AG09309 (cell line): ENCODE results near the gene TBC1D10A.

Experiments used
- DNase-seq: peaks from one replicate; pipeline ENCODE4 v3.0.0-alpha.2; 2010; ENCODE audit warnings: low read depth
- H3K4me3 ChIP-seq: 2 replicates; pipeline ENCODE4 v1.5.1; 2011; ENCODE audit warnings: mild to moderate bottlenecking, low read depth, low read length, moderate library complexity; ENCODE audit not compliant: control insufficient read depth
- TF ChIP-seq, protein P1 (sequence below): IDR thresholded peaks from 2 replicates; pipeline ENCODE4 v1.5.1; 2011; ENCODE audit warnings: mild to moderate bottlenecking, low read depth, low read length, inconsistent platforms; ENCODE audit not compliant: insufficient read depth, control insufficient read depth; ENCODE audit errors: missing control alignments

TBC1D10A gene

DNA sequence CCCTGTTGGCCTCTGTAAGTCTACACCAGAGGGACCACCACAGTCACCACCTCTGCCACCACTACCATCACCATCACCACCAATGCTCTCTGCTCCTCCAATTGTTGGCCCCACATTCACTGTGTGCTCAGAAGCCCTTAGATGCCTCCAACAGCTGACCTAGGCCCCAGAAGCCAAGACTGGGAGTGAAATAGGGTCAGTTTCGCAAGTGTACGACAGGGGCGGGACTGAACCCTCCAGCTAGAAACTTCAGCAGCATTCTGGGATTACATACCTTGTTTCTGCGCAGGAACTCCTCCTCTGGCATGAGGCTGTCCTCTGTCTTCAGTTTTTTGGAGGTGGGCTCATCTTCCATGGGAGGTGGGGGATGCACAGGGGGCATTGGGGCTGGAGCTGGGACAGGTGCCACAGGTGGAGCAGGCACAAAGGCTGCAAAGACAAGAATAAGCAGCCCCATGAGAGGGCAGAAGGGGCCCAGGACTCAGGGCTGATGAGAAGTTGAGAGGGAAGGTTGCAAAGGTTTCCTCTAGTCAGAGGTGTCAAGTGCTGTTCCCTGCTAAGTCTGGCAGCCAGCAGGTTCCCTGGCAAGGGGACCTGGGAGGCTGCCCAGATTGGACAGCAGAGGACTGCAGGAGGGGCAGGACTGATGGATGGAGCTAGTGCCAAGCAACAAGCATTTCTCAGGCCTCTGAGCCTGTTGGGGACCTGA lies 10.2 kb upstream of the TBC1D10A start:
- DNase-seq = no peak
- H3K4me3 ChIP-seq = no peak overlapping the region
- TF ChIP-seq, protein P1, sequence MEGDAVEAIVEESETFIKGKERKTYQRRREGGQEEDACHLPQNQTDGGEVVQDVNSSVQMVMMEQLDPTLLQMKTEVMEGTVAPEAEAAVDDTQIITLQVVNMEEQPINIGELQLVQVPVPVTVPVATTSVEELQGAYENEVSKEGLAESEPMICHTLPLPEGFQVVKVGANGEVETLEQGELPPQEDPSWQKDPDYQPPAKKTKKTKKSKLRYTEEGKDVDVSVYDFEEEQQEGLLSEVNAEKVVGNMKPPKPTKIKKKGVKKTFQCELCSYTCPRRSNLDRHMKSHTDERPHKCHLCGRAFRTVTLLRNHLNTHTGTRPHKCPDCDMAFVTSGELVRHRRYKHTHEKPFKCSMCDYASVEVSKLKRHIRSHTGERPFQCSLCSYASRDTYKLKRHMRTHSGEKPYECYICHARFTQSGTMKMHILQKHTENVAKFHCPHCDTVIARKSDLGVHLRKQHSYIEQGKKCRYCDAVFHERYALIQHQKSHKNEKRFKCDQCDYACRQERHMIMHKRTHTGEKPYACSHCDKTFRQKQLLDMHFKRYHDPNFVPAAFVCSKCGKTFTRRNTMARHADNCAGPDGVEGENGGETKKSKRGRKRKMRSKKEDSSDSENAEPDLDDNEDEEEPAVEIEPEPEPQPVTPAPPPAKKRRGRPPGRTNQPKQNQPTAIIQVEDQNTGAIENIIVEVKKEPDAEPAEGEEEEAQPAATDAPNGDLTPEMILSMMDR = no peak

DNA sequence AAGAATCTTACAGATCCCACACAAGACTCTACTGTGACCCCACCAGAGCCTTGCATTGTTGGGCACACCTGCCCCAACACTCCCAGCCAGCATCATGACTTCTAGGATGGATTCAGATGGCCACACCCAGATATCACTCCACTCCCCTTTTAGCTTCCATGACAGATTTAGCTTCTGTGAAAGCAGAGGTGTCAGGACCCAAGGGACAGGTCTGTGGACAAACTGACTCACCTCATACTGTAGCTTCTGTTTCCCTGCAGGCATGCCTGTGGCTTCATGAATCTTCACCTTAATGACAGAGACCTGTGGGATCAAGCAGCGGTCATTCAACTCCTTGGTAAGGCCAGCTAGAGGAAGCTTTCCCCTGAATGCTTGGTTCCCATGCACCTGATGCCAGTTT lies 8.5 kb upstream of the TBC1D10A start:
- no peak for DNase-seq
- TF ChIP-seq, protein P1 = no peak
- no peak overlapping the region for H3K4me3 ChIP-seq

DNA sequence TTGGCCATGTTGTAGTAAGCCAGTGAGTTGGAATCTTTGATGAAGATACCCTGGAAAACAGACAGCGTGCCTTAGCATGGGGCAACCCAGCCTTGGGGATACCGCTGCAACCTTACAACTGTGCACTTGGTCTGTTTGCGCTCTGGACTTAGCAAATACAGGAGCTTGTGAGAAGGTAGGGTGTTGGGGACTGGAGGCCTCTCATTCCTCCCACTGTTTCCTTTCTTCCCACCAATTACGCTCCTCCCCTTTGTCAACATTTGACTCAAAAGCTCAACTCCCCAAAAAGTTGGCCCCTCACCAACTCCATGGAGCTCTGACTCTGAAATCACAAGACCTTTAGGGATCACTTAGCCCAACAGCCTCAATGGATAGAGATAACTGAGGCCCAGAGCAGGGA lies 7.9 kb upstream of the TBC1D10A start:
- TF ChIP-seq, protein P1 = no peak
- no peak overlapping the region for H3K4me3 ChIP-seq
- no peak for DNase-seq

DNA sequence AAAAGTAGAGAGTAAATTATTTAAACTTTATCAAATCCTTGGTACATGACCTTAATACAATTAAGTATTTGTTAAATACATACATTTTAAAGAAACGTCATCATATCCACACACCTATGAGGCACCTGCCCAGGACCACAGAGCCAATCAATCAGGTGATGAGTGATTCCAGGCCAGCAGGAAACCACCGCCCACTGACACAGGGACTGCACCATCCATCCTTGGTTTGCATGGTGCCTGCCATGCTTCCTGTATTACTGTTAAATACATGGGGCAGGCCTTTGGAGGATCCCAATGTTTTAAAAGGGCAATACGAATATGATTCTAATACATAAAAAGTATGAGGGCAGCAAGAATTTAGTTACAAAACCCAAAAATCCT lies 7.0 kb upstream of the TBC1D10A start:
- H3K4me3 ChIP-seq = no peak overlapping the region
- DNase-seq = no peak
- TF ChIP-seq, protein P1 = no peak

DNA sequence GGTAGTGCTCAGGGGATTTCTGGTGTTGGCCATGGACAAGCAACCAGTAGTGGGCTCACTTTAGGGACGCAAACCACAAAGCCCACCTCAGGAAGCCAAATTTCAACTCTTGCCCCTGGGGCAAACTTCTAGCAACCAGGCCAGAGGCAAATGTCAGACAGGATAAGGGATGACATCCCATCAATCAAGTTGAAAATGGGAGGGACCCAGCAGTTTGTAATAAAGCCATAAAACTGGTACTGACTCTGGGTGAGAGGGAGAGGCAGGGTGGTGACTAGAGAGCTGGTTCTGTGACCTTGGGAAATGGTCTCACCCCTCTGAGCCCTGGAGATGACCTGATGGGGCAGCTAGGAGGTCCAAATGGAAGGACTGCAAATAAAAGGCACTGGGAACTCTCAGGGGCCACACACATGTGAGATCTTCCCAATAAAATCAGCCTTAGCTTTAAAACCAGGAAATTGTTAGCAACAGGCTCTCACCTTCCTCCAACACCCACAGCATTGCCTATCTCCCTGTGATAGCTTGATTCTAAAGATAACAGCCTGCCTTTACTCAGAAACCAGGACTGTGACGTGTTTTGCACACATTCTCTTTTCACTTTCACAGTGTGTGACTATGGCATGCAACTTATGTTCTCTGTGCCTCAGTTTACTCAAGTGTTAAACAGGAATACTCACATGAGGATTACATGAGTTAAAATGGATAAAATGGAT lies 6.4 kb upstream of the TBC1D10A start:
- no peak for DNase-seq
- TF ChIP-seq, protein P1 = no peak
- no peak overlapping the region for H3K4me3 ChIP-seq

DNA sequence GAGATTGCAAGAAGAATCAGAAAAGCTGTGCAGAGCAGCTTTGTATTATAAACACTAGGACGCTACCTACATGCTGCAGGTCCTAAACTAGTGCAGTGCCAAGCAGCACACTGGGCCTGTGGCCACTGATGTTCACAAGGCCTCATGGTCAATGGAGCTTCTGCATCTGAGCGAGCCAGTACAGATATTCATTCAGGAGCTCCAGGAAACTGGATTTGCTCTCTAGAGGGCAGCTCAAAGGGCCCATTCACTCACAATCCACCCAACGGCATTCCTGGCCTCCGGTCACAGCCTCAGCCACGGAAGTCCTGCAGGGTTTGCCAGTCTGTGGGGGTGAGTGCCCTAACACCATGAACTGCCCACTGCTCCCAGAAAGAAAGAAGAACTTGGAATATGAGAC lies 5.8 kb upstream of the TBC1D10A start:
- DNase-seq = no peak

More for the DNA sequence above, 5.8 kb upstream of the TBC1D10A start:
- TF ChIP-seq, protein P1 = no peak
- H3K4me3 ChIP-seq = no peak overlapping the region
